K562 (cell line): ENCODE measurements around the gene C7orf25. TPM values are rescaled to one million over a fixed set of nuclear protein-coding genes. Genes with fewer than 3 reads are reported as not detected.

Source experiments
- ATAC-seq: fragments of 200-7000 bp; cut with Tn5 transposase; 3 replicates; pipeline ENCODE4 v1.9.1; 2020; ENCODE audit warnings: moderate library complexity
- BruUV-seq: library from RNA; stranded (reverse); fragments of 400-500 nt; replicated peaks from 2 replicates; lab custom pipeline; 2021; lab: Mats Ljungman, UMichigan
- CTCF ChIA-PET: fragments of 300-600 bp; formaldehyde crosslinking; extraction: SDS; loops from one replicate; lab custom pipeline; 2021; ENCODE audit warnings: low intra/inter-chr PET ratio; lab: Yijun Ruan, JAX
- POLR2A ChIA-PET: fragments of 300-600, 350-650 bp; sonication (Branson Sonifier 250); formaldehyde crosslinking; extraction: SDS; loops from one replicate; lab custom pipeline; 2021; ENCODE audit warnings: antibody characterized with exemption, inconsistent platforms; lab: Yijun Ruan, JAX
- DNase-seq, 4 experiments: peaks; one replicate each; pipeline versions ENCODE4 v3.0.0 to v3.0.0-alpha.2; 2011 to 2018; ENCODE audit warnings: low spot score in 3 of 4, mixed read lengths in 3 of 4; ENCODE audit errors: extremely low read depth in 1 of 4
- FAIRE-seq: peaks from 2 replicates; lab custom pipeline; 2011; peaks lifted over from hg19 to GRCh38; lab: Jason Lieb, UNC
- H2AFZ ChIP-seq: 2 replicates; pipeline ENCODE4 v1.6.0; 2011; ENCODE audit warnings: low read depth, low read length, control low read depth, inconsistent platforms
- H3K27ac ChIP-seq: fragments of 200-600 bp; 3 replicates; pipeline ENCODE4 v1.8.0; 2011; ENCODE audit warnings: low read depth, mild to moderate bottlenecking, control low read depth, inconsistent platforms, low read length, moderate library complexity, mixed read lengths; ENCODE audit errors: extremely low read depth
- H3K27me3 ChIP-seq, 2 experiments: fragments of 300-600 bp in 1 of 2; 2 replicates in 1 of 2; 3 replicates in 1 of 2; pipeline versions ENCODE4 v1.6.0 to v1.8.0; 2011; ENCODE audit warnings: inconsistent platforms in 2 of 2, low read length in 2 of 2, mild to moderate bottlenecking in 1 of 2, mixed read lengths in 1 of 2, moderate library complexity in 1 of 2; ENCODE audit not compliant: control insufficient read depth in 2 of 2, insufficient read depth in 2 of 2
- H3K36me3 ChIP-seq: fragments of 300-600 bp; 3 replicates; pipeline ENCODE4 v1.8.0; 2011; ENCODE audit warnings: mild to moderate bottlenecking, low read length, inconsistent platforms; ENCODE audit not compliant: control insufficient read depth, insufficient read depth
- H3K4me1 ChIP-seq, 2 experiments: fragments of 200-600 bp in 1 of 2; replicated peaks in 1 of 2; 2 replicates in 1 of 2; 3 replicates in 1 of 2; pipeline versions ENCODE4 v1.5.1 to v1.8.0; 2011; ENCODE audit warnings: inconsistent platforms in 2 of 2, low read length in 2 of 2, mild to moderate bottlenecking in 1 of 2, mixed read lengths in 1 of 2, moderate library complexity in 1 of 2; ENCODE audit not compliant: control insufficient read depth in 2 of 2, insufficient read depth in 2 of 2
- H3K4me2 ChIP-seq: 2 replicates; pipeline ENCODE4 v1.6.1; 2011; ENCODE audit warnings: low read length, control low read depth, inconsistent platforms, mixed read lengths; ENCODE audit not compliant: insufficient read depth
- H3K4me3 ChIP-seq: fragments of 200-600 bp; sonication (generic), shearing (Covaris generic); 2 replicates; pipeline ENCODE4 v1.5.1; 2016; ENCODE audit warnings: control low read depth, inconsistent platforms
- H3K79me2 ChIP-seq: fragments of 200-600 bp; 3 replicates; pipeline ENCODE4 v1.8.0; 2011; ENCODE audit warnings: low read length, inconsistent platforms; ENCODE audit not compliant: control insufficient read depth, insufficient read depth
- H3K9ac ChIP-seq, 2 experiments: 2 replicates each; pipeline versions ENCODE4 v1.6.0 to v1.6.1; 2011; ENCODE audit warnings: low read depth in 2 of 2, low read length in 2 of 2, control low read depth in 1 of 2, inconsistent platforms in 1 of 2, mild to moderate bottlenecking in 1 of 2, mixed read lengths in 1 of 2; ENCODE audit not compliant: insufficient read depth in 1 of 2
- H3K9me1 ChIP-seq: one replicate; pipeline ENCODE4 v1.6.0; 2011; ENCODE audit warnings: inconsistent platforms, mild to moderate bottlenecking, low read length, moderate library complexity; ENCODE audit not compliant: control insufficient read depth, insufficient read depth
- H3K9me3 ChIP-seq: replicated peaks from 2 replicates; pipeline ENCODE4 v1.5.1; 2011; ENCODE audit warnings: low read depth, low read length, inconsistent platforms; ENCODE audit not compliant: control insufficient read depth, insufficient read depth
- H4K20me1 ChIP-seq: replicated peaks from 2 replicates; pipeline ENCODE4 v1.6.1; 2011; ENCODE audit warnings: low read length, inconsistent platforms, mixed read lengths; ENCODE audit not compliant: control insufficient read depth, insufficient read depth
- CSDE1 ChIP-seq, 2 experiments: fragments of 450-650 bp; IDR thresholded peaks; 2 replicates each; pipeline ENCODE4 v1.6.1; 2016; ENCODE audit warnings: mild to moderate bottlenecking in 1 of 2
- CTCF ChIP-seq, 3 experiments: IDR thresholded peaks in 2 of 3; conservative IDR thresholded peaks in 1 of 3; 2 replicates each; pipeline ENCODE4 v1.5.1; 2011 to 2012; ENCODE audit warnings: low read length in 3 of 3, mild to moderate bottlenecking in 3 of 3, control low read depth in 2 of 3, improper control_type of control experiment in 1 of 3, inconsistent platforms in 1 of 3, low read depth in 1 of 3, mixed read lengths in 1 of 3, moderate library complexity in 1 of 3; ENCODE audit not compliant: insufficient read depth in 2 of 3
- HDGF ChIP-seq: fragments of 450-650 bp; IDR thresholded peaks from 2 replicates; pipeline ENCODE4 v1.6.1; 2016
- ID3 ChIP-seq, 2 experiments: fragments of 250-450 bp in 1 of 2; fragments of 450-650 bp in 1 of 2; sonication (Bioruptor Pico) in 1 of 2; IDR thresholded peaks; 2 replicates each; pipeline versions ENCODE4 v1.6.1 to v1.8.0; 2016 to 2021; ENCODE audit warnings: mild to moderate bottlenecking in 2 of 2, moderate library complexity in 2 of 2, missing compliant biosample characterization in 1 of 2, missing genetic modification characterization in 1 of 2
- POU5F1 ChIP-seq: fragments of 150-350 bp; IDR thresholded peaks from 2 replicates; pipeline ENCODE4 v1.6.1; 2014; ENCODE audit warnings: borderline replicate concordance, low read length, low read depth, mild to moderate bottlenecking; ENCODE audit not compliant: partially characterized antibody
- RAD21 ChIP-seq, 2 experiments: fragments of 250-450 bp in 1 of 2; fragments of 450-650 bp in 1 of 2; sonication (Bioruptor Pico) in 1 of 2; formaldehyde crosslinking in 1 of 2; IDR thresholded peaks in 1 of 2; conservative IDR thresholded peaks in 1 of 2; 2 replicates each; pipeline versions ENCODE4 v1.4.0 to v1.8.0; 2020 to 2022; ENCODE audit warnings: mild to moderate bottlenecking in 2 of 2, moderate library complexity in 1 of 2
- SMC3 ChIP-seq: conservative IDR thresholded peaks from 2 replicates; pipeline ENCODE4 v1.6.1; 2011; ENCODE audit warnings: low read depth, low read length, improper control_type of control experiment; ENCODE audit not compliant: insufficient read depth
- ZNF583 ChIP-seq: fragments of 250-450 bp; sonication (Bioruptor Pico); IDR thresholded peaks from 2 replicates; pipeline ENCODE4 v1.4.0; 2020
- ZNF586 ChIP-seq: fragments of 450-650 bp; formaldehyde crosslinking; conservative IDR thresholded peaks from 2 replicates; pipeline ENCODE4 v1.4.0; 2020; ENCODE audit warnings: mild to moderate bottlenecking, moderate library complexity
- WGBS: fragments of 100-300 bp; shearing (Covaris generic); methylation state at CpG from one replicate; pipeline ENCODE4 v1.1.6; 2016; ENCODE audit warnings: low coverage, mixed read lengths; ENCODE audit not compliant: insufficient coverage; ENCODE audit errors: missing lambda C conversion rate; 5-methylcytosine and 5-hydroxymethylcytosine counted together
- in situ Hi-C: fragments of 300-500 bp; cut with MboI; formaldehyde crosslinking; loops from 4 replicates; pipeline ENCODE4 v1.15.0; 2018; ENCODE audit warnings: inconsistent platforms, mixed read lengths
- intact Hi-C: fragments of 100-400 bp; cut with micrococcal nuclease; formaldehyde crosslinking; loops from 2 replicates; pipeline ENCODE4 v1.14.2; 2022
- polyA plus RNA-seq, 8 experiments: library from polyadenylated mRNA; depleted of rRNA in 4 of 8; stranded (reverse) in 5 of 8; unstranded in 3 of 8; fragments of >200 nt; fragmentation: Nextera tagmentation in 2 of 8; fragmentation: Illumina TruSeq in 1 of 8; extraction: Ambion mirVana in 2 of 8; extraction: Trizol in 1 of 8; gene quantifications; 2 replicates each; pipeline versions ENCODE4 v1.2.1 to v1.2.3, GENCODE V29; 2011 to 2014; ENCODE audit warnings: inconsistent platforms in 1 of 8, missing spikeins in 1 of 8
- total RNA-seq, 7 experiments: library from RNA; depleted of rRNA in 6 of 7; stranded (reverse); fragments of >200 nt in 6 of 7; fragmentation: Illumina TruSeq in 2 of 7; extraction: Trizol in 2 of 7; gene quantifications; 2 replicates each; pipeline versions ENCODE4 v1.2.1 to v1.2.3, GENCODE V29; 2011 to 2021; ENCODE audit warnings: low replicate concordance in 1 of 7

The C7orf25 gene
- total and polyA plus RNA-seq, 9 of the 15 experiments (the other 6 are each of a cell fraction or from before 2014, with no cell fraction given): 1.2 to 4.7 (median 1.9) TPM

- H3K4me2 ChIP-seq: no peak overlapping the region
- 0 out of 3 replicates have a peak, but pooled peaks have one; percentile 13 for ATAC-seq
- in situ Hi-C loops: no loop called here
- WGBS: 46% methylated on average over 2 of the region's 2 CpGs
- FAIRE-seq: peak; percentile 42
- no peaks in the 10 kb centered on the region for H3K9me1 ChIP-seq
- no TSS peak for BruUV-seq
- H3K4me3 ChIP-seq: no peak overlapping the region
- 0 out of 2 replicates have a peak overlapping the region, but pooled peaks have one; percentile 11 for H2AFZ ChIP-seq
- H3K36me3 ChIP-seq: no peaks in the 10 kb centered on the region
- no peaks in the 10 kb centered on the region for H4K20me1 ChIP-seq
- H3K9me3 ChIP-seq: no peaks in the 10 kb centered on the region
- POLR2A ChIA-PET: no interaction called here
- no peak for TF ChIP-seq POU5F1
- TF ChIP-seq CSDE1 (IDR thresholded peaks at IDR 0.05): 0 out of 4 replicates have a peak, but pooled peaks of 1 of the 2 experiments have one; percentile 25
- no peak for TF ChIP-seq ZNF583 (CRISPR knock-in tag)
- TF ChIP-seq SMC3: 0 out of 2 replicates have a peak, but pooled peaks have one; percentile 11
- TF ChIP-seq ZNF586 (CRISPR knock-in tag): no peak
- peak; percentile 19 to 56 (median 24); a peak in 3 of 6 replicates for TF ChIP-seq CTCF (IDR thresholded peaks at IDR 0.05 in 2 of 3, conservative IDR thresholded peaks at IDR 0.05 in 1 of 3; ENCODE audit: insufficient read depth in 2 of 3, low read depth in 1 of 3, low read length in 3 of 3)
- no peak for TF ChIP-seq ID3 (CRISPR knock-in tag; IDR thresholded peaks at IDR 0.05)
- no peak for TF ChIP-seq ID3 (tag; IDR thresholded peaks at IDR 0.05)
- peak; percentile 16 to 40; a peak in 3 of 4 replicates for TF ChIP-seq RAD21 (CRISPR knock-in tag; conservative IDR thresholded peaks at IDR 0.05 in 1 of 2, IDR thresholded peaks at IDR 0.05 in 1 of 2)
- TF ChIP-seq HDGF: no peak
- TF ChIP-seq, all 486 proteins: peak for 4
- Histone ChIP-seq H3K9ac (no peak overlapping the region), H3K4me1 (peaks cover 3 to 27% of the 10 kb centered on the region in 2 experiments; a peak in 2 of 5 replicates), H3K27me3 (no peaks in the 10 kb centered on the region), H3K79me2 (no peaks in the 10 kb centered on the region), H3K27ac (no peak overlapping the region)
- DNase-seq: no peak
- CTCF ChIA-PET: interaction anchor here (0.9 kb wide), 1 partner anchor 17 kb away, joined by 4 read pairs; no protein-coding TSS in a partner anchor
- intact Hi-C loops: no loop called here
These were observed 25.7 kb downstream of the C7orf25 start for GRCh38 chr7:42886129-42886528.
